OCI-LY1 (cell line): ENCODE results near the gene CIAO2A.

Experiments used
- H2AFZ ChIP-seq: fragments of 200-600 bp; sonication (generic), shearing (Covaris generic); 2 replicates; pipeline ENCODE4 v1.6.0; 2014; ENCODE audit warnings: antibody characterized with exemption, mild to moderate bottlenecking, low read length
- H3F3A ChIP-seq: fragments of 200-600 bp; sonication (generic), shearing (Covaris generic); 2 replicates; pipeline ENCODE4 v1.6.0; 2014; ENCODE audit warnings: mild to moderate bottlenecking, antibody characterized with exemption, low read length, moderate library complexity; ENCODE audit not compliant: insufficient read depth
- H3K27ac ChIP-seq: fragments of 200-600 bp; sonication (generic); 2 replicates; pipeline ENCODE4 v1.5.1; 2014; ENCODE audit warnings: low read length, mixed run types, mild to moderate bottlenecking, low read depth; ENCODE audit not compliant: poor library complexity, severe bottlenecking
- H3K27me3 ChIP-seq: fragments of 200-600 bp; sonication (generic); 2 replicates; pipeline ENCODE4 v1.6.0; 2014; ENCODE audit warnings: antibody characterized with exemption, mild to moderate bottlenecking, low read length, moderate library complexity; ENCODE audit not compliant: insufficient read depth
- H3K36me3 ChIP-seq: fragments of 200-600 bp; sonication (generic); 2 replicates; pipeline ENCODE4 v1.6.1; 2014; ENCODE audit warnings: mild to moderate bottlenecking, antibody characterized with exemption, low read length, moderate library complexity, mixed read lengths; ENCODE audit not compliant: insufficient read depth
- H3K4me1 ChIP-seq: fragments of 200-600 bp; sonication (generic); 2 replicates; pipeline ENCODE4 v1.5.1; 2014; ENCODE audit warnings: mild to moderate bottlenecking, low read length, moderate library complexity; ENCODE audit not compliant: insufficient read depth, severe bottlenecking
- H3K4me2 ChIP-seq: fragments of 200-600 bp; sonication (generic), shearing (Covaris generic); 2 replicates; pipeline ENCODE4 v1.6.1; 2014; ENCODE audit warnings: low read length
- H3K4me3 ChIP-seq: fragments of 200-600 bp; sonication (generic); 2 replicates; pipeline ENCODE4 v1.5.1; 2014; ENCODE audit warnings: low read length, low read depth, mild to moderate bottlenecking, mixed read lengths; ENCODE audit not compliant: poor library complexity, severe bottlenecking
- H3K79me2 ChIP-seq: fragments of 200-600 bp; shearing (Covaris generic); 2 replicates; pipeline ENCODE4 v1.6.1; 2016; ENCODE audit warnings: mixed run types, low read length, mixed read lengths; ENCODE audit not compliant: insufficient read depth
- H3K9ac ChIP-seq: fragments of 200-600 bp; sonication (generic), shearing (Covaris generic); 2 replicates; pipeline ENCODE4 v1.6.1; 2014; ENCODE audit warnings: mild to moderate bottlenecking, low read length, mixed read lengths
- H3K9me2 ChIP-seq: fragments of 200-600 bp; sonication (generic), shearing (Covaris generic); 2 replicates; pipeline ENCODE4 v1.6.1; 2014; ENCODE audit warnings: low read depth, mild to moderate bottlenecking, low read length, mixed read lengths
- H3K9me3 ChIP-seq: fragments of 200-600 bp; shearing (Covaris generic); 2 replicates; pipeline ENCODE4 v1.6.1; 2014; ENCODE audit warnings: low read length, mixed read lengths
- H4K20me1 ChIP-seq: fragments of 200-600 bp; sonication (generic), shearing (Covaris generic); 2 replicates; pipeline ENCODE4 v1.6.0; 2016; ENCODE audit warnings: mild to moderate bottlenecking, low read length; ENCODE audit not compliant: insufficient read depth
- CTCF ChIP-seq: fragments of 200-600 bp; sonication (generic), shearing (Covaris generic); IDR thresholded peaks from 2 replicates; pipeline ENCODE4 v1.5.1; 2017; ENCODE audit warnings: mild to moderate bottlenecking, antibody characterized with exemption, low read length, moderate library complexity, mixed read lengths
- EZH2 ChIP-seq: fragments of 200-600 bp; sonication (generic), shearing (Covaris generic); IDR thresholded peaks from 2 replicates; pipeline ENCODE4 v1.8.0; 2017; ENCODE audit warnings: borderline replicate concordance, mixed run types, mild to moderate bottlenecking, antibody characterized with exemption, low read length, moderate library complexity, mixed read lengths

Gene CIAO2A

GRCh38 chr15:64138331-64138941 lies 44.8 kb upstream of the CIAO2A start:
- Histone ChIP-seq H4K20me1 (no peaks in the 10 kb centered on the region), H3K4me3 (no peak overlapping the region), H3K27ac (no peak overlapping the region), H2AFZ (no peak overlapping the region), H3K27me3 (no peaks in the 10 kb centered on the region), H3K9me2 (no peaks in the 10 kb centered on the region), H3K79me2 (no peaks in the 10 kb centered on the region), H3K4me2 (no peak overlapping the region), H3K9ac (no peak overlapping the region), H3K9me3 (no peaks in the 10 kb centered on the region), H3F3A (no peaks in the 10 kb centered on the region), H3K36me3 (peaks cover 59% of the 10 kb centered on the region), H3K4me1 (no peaks in the 10 kb centered on the region)
- TF ChIP-seq EZH2: no peak
- no peak for TF ChIP-seq CTCF

- Histone ChIP-seq H3K79me2 (no peaks in the 10 kb centered on the region), H3K4me1 (no peaks in the 10 kb centered on the region), H3K9ac (no peak overlapping the region), H3K27ac (no peak overlapping the region), H4K20me1 (no peaks in the 10 kb centered on the region), H3K9me3 (no peaks in the 10 kb centered on the region), H3K9me2 (no peaks in the 10 kb centered on the region), H3K4me3 (no peak overlapping the region), H3K36me3 (peaks cover 63% of the 10 kb centered on the region), H3K4me2 (no peak overlapping the region), H2AFZ (no peak overlapping the region), H3F3A (no peaks in the 10 kb centered on the region), H3K27me3 (no peaks in the 10 kb centered on the region)
- no peak for TF ChIP-seq EZH2
- peak; percentile 21; the same call in 1 of the 2 replicates for TF ChIP-seq CTCF
Measured at GRCh38 chr15:64137226-64137833, 43.7 kb upstream of the CIAO2A start.

- Histone ChIP-seq H3K27ac (no peak overlapping the region), H3K9me3 (no peaks in the 10 kb centered on the region), H4K20me1 (no peaks in the 10 kb centered on the region), H2AFZ (no peak overlapping the region), H3K9me2 (no peaks in the 10 kb centered on the region), H3K27me3 (no peaks in the 10 kb centered on the region), H3K9ac (no peak overlapping the region), H3K79me2 (no peaks in the 10 kb centered on the region), H3K36me3 (peaks cover 69% of the 10 kb centered on the region), H3K4me2 (no peak overlapping the region), H3F3A (no peaks in the 10 kb centered on the region), H3K4me3 (no peak overlapping the region), H3K4me1 (no peaks in the 10 kb centered on the region)
- no peak for TF ChIP-seq CTCF
- TF ChIP-seq EZH2: no peak
Measured at GRCh38 chr15:64136347-64136746, 42.7 kb upstream of the CIAO2A start.
